Nucleus accumbens (tissue), 56 donors: ENCODE results near the gene MEIOSIN.

Experiments used
- DNase-seq, 56 donors: peaks; one replicate each; lab custom pipeline; 2025; lab: John Stamatoyannopoulos, UW

Gene MEIOSIN

DNA sequence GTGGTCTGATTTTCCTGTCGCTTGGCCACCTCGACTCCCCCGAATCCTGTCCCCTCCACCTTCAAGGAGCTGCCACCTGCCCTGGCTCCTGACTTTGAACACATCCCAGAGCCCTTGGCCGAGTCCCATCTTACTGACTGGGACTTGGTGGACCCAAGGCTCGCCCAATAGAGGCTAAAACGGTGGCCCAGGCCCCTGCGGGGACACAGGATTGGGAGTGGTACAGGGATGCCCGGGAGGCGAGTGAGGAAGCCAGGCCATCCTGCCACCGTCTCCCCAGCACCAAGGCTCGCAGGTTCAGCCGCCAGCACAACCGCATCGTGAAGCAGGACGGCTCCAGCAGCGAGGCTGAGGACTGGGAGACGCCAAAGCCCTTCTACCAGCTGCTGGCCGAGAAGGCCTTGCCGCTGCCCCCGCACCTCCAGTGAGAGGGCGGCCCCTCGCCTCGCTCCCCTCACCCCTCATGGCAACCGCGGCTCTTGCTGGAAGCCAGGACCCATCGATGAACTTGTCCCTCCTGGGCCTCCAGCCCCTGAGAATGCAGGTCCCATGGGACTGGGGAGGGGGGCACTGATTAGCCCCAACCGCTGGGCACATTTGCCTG is 30.6 kb downstream of the MEIOSIN start:
- no peak for DNase-seq

DNA sequence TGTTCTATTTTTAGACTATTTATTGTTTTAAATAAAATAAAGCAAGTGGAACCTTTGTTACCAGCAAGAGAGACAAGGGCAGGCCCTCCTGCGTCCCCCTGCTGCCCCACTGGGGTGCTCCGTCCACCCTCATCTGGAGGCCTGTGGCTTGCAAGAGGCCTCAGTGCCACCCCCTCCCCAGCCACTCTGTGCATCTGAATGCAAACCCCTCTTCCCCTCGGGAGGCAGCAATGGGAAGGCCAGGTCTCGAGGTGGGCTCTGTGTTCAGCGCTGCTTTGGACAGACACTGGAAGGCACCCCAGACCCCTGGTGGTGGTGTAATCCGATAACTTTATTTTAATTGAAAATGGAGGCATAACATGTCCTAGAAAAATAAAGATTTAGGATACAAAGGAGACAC is 31.2 kb downstream of the MEIOSIN start:
- no peak for DNase-seq

DNA sequence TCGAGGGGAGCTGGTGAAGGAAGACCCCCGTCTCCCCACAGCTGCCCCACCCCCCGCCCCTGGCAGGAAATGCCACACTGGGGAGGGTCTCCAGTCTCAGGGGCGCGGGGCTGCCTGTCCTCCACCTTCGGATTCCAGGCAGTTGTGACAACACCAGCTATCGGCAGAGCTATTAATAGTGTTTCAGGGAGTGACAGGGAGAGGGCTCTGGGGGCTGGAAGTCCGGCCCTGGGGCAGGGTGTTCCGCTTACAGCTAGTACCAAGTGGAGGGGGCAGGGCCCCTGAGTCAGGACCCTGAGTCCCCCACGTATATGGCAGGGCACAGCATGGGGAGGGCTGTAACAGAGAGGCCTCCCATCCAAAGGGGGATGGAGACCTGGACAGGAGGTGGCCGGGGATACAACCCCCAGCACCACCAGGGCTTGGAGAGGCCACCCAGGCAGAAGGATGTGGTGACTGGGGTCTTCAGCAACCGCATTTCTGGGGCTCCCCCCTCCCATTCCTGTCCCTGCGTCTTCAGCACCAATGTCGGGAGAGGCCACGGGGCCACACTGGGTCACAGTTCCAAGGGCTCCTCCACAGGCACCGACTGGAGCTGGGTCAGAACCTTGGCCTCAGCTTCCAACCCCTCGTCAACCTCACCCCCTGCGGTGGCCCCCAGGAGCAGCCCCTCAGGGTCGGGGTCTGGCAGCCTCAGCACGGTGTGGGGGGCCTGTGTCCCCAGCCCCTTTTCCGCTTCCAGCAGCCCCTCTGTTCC is 31.9 kb downstream of the MEIOSIN start:
- DNase-seq, result no peak

DNA sequence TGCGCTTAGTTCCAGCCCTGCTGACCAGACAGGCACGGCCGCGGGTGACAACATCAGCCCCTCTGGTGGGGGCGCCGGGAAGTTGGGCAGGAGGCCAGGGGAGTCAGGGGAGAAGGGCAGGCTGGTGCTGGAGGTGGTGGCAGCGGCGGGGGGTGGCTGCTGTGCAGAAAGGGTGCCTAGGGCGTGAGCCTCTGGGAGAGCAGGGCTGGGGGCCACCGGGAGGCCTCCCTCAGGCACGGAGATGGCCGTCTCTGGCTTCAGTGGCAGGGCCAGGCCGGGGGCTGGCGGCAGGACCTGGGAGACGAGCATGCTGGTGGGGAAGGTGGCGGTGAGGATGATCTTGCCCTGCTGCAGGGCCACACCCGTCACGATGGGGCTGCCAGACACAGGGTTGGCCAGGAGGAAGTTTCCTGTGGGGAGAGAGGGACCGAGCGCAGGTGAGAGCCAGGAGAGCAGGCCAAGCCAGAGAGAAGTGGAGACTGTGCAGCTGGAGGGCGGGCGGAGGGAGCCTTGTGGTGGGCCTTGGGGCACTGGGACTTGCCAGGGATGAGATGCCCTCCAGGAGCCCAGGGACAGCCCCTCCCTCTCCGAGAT is 32.6 kb downstream of the MEIOSIN start:
- DNase-seq, result no peak

DNA sequence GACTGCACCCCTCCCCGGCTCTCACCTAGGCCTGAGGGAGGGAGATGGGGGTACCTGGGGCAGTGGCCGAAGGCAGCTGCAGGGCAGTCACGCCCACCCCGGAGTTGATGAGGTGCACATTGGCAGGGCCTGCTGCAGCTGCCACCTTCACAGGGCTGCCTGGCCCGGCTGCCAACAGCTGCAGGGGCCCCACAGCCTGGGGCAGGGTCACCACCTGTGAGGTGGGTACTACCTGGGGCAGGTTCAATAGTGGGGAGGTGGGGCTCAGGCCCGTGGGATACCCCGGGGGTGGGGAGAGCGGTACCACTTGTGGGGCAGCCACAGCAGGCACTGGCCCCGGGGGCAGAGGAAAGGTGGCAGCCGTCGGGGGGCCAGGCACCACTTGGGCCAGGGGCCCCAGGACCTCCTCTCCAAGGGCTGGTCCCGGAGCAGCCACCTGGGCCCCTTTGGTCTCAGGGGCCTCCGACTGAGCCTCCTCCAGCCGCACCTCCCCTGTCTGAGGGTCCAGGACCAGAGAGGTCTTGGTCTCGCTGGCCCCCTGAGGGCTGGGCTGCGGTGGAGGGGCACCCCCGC is 33.1 kb downstream of the MEIOSIN start:
- no peak for DNase-seq

DNA sequence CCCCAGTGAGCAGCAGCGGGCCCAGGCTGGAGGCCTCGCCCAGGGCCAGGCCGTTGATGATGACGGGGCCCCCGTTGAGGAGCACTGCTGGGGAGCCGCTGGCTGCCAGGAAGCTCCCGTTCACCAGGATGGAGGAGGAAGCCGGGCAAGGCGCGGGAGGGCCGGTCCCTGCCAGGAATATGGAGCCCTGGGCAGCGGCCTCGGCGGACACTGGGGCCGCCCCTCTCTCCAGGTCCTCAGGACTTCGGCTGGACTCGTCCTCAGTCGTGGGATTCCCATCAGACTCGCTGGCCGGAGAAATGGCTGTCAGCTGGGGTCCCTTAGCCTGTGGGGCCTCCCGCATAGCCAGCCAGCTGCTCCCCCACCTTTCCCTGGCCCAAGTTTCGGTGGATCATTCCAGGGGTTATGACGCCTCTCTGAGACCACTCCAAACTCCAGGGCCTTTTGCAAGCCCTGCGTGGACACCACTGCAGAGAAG is 33.7 kb downstream of the MEIOSIN start:
- DNase-seq, result no peak

DNA sequence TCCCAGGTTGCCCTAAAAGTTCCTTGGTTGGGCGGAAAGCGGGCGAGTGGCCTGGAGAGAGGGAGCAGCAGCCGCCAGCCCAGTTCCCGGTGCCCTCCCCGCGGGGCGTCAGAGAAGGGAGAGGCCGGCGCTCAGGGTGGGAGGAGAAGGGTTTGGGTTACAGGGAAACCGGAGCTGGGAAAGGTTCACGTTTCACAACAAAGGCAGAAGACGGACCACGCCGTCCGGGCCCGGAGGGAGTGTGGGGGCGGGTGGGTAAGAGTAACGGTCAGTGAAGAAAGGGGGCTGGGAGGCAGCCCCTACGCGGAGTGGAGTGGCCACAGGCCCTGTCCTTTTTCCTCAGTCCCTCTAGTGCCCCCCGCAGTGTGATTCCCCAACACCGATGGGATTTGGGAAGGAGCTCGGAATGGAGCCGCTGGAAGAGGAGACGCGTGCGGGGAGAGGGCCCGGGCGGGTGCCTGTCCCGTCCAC is 34.2 kb downstream of the MEIOSIN start:
- peak in 3 of 56 donors; percentile 20 to 45 (median 25) for DNase-seq

DNA sequence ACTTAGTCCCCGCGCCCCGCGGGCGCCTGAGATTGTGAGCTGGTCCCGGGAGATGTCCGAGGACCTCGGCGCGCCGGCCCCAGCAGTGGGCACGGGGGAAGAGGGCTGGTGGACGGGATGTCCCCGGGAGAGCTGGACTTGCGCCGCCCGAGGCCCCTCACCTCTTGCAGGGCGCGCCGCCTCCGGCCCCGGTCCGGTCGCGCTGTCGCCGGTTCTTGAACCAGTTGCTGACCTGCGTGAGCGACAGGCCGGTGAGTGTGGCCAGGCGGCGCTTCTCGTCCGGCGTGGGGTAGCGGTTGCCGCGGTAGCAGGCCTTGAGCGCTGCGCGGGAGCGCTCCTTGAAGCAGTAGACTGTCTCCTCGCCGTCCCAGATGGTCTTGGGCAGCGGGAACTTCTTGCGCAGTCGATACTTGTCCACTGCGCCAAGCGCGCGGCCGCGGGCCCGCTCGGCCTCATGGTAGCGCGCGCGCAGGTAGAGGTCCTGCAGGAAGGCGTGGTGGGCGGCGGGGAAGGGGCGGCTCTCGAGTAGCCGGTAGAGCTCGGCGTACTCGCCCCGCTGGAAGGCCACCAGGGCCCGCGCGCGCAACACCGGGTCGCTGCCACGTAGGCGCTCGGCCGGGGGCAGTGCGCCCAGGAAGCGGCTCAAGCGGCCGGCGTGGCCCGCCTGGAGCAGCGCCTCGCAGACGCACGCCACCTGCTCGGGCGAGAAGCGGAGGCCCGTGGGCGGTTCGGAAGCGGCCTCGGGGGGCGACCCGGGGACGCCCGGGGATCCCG is 34.8 kb downstream of the MEIOSIN start:
- DNase-seq, result peak in 13 of 56 donors; percentile 8 to 52 (median 22)

DNA sequence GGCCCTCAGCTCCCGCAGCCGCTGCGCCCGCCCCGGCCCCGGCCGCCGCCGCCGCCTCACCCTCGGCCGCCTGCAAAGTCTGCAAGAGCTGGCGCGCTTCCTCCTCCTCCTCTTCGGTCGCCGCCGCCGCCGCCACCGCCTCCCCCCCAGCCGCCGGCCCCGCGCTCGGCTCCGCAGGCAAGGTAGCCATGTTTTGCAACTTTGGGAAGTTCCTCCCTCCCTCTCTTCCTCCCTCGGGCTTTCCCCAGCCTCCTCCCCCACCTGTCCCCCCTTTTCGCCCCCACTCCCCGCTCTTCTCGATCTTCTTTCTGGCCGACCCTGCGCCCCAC is 35.4 kb downstream of the MEIOSIN start:
- peak in 1 of 56 donors; percentile 32 for DNase-seq

DNA sequence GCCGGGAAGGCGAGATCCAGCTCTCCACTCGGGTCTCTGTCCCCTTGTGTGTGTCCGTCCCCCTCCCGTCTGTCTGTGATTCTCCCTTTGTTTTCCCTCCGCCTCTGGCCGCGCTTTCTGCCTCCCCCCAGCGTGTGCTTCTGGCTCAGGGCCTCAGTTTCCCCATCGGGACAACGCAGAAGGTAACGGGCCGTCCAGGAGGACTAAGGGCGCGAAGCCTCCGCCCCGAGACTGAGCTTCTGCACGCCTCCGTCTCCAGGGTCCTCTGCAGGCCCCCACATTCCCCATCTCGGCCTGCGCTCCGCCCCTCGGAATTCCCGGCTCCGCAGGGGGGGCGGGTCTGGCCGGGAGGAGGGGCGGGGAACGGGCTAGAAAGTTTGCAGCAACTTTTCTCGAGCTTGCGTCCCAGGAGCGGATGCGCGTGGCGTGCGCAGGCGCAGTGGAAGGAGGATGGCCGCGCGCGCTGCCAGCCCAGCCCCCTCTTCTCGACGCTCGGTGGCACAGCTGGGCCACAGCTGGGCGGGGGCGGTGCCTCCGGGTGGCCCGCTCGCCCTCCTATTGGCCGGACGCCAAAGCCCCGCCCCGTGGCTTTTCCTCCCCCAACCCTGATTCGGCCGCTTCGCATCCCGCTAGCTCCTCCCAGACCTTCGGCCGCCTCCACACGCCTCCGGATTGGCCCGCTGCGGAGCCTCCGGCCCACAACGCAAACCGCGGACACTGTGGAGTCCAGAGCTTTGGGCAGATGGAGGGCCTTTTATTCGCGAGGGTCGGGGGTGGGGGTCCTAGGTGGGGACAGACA is 35.9 kb downstream of the MEIOSIN start, which contains the start of gene SIX5:
Gene SIX5, minus strand, starts transcription at position 269 of the 799 bp plus-strand sequence. CDS start 408 bp downstream, outside the sequence.
- DNase-seq, result peak; percentile 47 to 98 (median 92)

DNA sequence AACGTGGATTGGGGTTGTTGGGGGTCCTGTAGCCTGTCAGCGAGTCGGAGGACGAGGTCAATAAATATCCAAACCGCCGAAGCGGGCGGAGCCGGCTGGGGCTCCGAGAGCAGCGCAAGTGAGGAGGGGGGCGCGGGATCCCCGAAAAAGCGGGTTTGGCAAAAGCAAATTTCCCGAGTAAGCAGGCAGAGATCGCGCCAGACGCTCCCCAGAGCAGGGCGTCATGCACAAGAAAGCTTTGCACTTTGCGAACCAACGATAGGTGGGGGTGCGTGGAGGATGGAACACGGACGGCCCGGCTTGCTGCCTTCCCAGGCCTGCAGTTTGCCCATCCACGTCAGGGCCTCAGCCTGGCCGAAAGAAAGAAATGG is 36.6 kb downstream of the MEIOSIN start:
- DNase-seq, result peak in 37 of 56 donors; percentile 40 to 83 (median 73)

DNA sequence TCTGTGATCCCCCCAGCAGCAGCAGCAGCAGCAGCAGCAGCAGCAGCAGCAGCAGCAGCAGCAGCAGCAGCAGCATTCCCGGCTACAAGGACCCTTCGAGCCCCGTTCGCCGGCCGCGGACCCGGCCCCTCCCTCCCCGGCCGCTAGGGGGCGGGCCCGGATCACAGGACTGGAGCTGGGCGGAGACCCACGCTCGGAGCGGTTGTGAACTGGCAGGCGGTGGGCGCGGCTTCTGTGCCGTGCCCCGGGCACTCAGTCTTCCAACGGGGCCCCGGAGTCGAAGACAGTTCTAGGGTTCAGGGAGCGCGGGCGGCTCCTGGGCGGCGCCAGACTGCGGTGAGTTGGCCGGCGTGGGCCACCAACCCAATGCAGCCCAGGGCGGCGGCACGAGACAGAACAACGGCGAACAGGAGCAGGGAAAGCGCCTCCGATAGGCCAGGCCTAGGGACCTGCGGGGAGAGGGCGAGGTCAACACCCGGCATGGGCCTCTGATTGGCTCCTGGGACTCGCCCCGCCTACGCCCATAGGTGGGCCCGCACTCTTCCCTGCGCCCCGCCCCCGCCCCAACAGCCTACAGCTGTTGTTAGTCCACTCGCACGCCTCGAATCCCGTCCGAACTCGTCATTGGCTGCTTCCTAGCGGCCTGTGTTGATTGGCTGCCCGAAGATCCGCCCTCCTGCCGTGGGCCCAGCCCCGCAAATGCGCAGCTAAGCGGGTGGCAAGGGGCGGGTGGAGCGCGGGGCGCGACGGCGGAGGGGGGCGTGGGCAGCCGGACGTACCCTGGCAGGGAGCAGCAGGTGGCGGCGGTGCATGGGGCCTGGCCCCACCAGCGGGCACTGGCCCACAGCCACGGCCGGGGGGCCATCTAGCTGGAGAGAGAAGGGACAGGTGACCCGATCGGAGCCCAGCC is 37.2 kb downstream of the MEIOSIN start:
- peak; percentile 51 to 96 (median 88) for DNase-seq

DNA sequence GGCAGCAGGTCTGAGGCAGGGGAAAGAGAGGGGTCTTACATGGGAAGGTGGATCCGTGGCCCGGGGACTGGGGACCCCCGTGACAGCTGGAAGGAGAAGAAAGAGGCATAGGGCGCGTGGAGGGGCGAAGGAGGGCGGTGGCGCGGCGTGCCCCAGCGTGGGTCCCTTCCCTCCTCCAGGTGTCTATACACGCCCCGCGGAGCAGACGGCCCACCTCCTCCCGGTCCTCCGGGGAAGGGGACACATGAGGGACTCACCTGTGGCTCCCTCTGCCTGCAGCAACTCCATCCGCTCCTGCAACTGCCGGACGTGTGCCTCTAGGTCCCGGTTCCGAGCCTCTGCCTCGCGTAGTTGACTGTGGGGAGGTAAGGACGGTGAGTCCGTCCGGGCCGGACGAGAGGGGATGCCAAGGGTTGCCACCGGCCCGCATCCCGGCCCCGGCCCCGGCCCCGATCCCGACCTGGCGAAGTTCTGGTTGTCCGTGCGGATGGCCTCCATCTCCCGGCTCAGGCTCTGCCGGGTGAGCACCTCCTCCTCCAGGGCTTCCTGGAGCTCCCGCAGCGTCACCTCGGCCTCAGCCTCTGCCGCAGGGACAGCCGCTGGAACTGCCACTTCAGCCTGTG is 38.2 kb downstream of the MEIOSIN start:
- peak in 1 of 56 donors; percentile 26 for DNase-seq

DNA sequence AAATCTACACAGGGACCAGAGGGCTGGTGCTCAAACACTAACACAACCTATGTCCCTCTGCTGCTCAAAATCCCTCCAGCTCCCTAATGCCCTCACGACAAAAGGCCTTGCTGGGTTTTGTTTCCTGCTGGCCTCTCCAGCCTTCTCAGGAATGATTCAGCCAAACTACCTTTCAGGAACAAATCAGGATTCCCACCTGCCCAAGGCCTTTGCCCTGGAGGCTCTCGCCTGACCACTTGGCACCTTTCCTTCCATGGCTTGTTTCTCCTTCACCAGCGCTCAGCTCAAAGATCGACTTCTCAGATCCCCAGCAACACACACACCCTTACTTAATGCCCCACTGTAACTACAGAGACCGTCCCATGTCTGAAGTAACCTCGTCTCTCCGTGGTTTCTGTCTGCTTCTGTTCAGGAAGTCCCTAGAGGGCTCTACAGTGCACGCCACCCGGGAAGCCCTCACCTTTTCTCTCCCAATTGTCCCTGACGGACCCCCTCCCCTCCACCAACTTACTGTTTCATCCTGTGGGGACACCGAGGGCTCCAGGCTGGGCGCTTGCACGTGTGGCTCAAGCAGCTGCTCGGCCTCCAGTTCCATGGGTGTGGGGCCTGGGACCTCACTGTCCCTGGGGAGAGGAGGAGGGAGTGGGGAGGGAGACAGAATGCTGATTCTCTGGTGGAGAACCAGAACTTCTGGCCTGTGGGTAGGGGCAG is 39.0 kb downstream of the MEIOSIN start:
- no peak for DNase-seq

DNA sequence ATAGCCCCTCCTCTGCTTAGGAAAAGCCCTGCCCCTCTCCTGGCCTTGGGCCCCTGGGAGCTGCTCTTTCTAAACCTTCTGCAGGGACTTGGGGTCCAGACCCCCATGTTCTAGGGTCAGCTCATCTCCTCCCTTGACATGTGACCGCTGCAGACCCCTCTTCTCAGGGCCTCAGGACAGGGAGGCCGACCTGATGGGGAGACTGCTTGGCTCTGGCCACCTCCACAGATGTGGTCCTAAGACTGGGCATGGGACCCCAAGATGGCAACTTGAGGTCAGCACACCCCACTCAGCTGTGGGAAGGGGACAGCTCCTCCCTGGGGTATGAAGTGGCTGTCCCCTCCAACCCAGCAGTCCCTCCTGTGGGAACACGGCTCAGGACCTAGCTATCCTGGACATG is 39.7 kb downstream of the MEIOSIN start:
- DNase-seq, result no peak

DNA sequence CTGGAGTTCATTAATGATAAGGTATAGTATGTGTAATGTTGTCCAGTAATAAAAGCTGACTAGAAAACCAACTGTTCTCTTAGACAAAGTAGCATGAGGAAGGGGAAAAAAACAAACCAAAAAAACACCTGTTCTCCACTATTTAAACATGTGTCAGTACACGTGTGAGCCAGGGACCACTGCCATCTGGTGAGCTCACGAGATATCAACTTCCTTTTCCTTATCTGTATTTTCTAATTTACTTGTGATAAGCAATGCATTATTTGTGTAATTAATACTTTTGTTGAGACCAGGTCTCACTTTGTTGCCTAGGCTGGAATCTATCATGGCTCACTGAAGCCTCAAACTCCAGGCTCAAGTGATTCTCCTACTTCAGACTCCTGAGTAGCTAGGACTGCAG is 40.1 kb downstream of the MEIOSIN start:
- no peak for DNase-seq

DNA sequence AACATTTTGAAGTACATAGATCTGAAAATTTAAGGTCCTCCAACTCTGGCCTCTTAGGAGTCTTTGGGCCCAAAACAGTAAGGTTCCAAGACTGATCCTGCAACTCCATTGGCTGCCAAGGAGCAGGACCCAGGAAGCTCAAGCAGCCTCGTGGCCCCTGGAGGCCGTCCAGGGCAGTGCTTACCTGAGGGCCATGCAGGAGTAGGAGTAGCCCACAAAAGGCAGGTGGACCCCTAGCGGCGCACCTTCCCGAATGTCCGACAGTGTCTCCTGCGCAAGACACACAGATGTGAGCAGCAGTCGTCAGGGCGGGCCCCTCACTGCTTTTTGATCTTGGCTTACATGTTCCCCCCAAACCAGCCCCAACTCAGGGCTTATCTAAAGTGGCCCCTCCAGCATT is 41.5 kb downstream of the MEIOSIN start:
- DNase-seq, result no peak
